GM06990 (cell line): ENCODE measurements around the gene SOX2.

Experiments used
- DNase-seq: peaks from one replicate; pipeline ENCODE4 v3.0.0-alpha.2; 2011; ENCODE audit not compliant: insufficient read length; ENCODE audit errors: extremely low read depth
- H3K27me3 ChIP-seq: replicated peaks from 2 replicates; pipeline ENCODE4 v1.6.0; 2011; ENCODE audit warnings: low read length; ENCODE audit not compliant: control insufficient read depth, insufficient read depth
- H3K36me3 ChIP-seq: 2 replicates; pipeline ENCODE4 v1.5.1; 2011; ENCODE audit warnings: low read length; ENCODE audit not compliant: control insufficient read depth, insufficient read depth
- H3K4me3 ChIP-seq: replicated peaks from 2 replicates; pipeline ENCODE4 v1.5.1; 2011; ENCODE audit warnings: low read depth, mild to moderate bottlenecking, control low read depth, low read length
- TF ChIP-seq, protein P1 (sequence below): IDR thresholded peaks from 2 replicates; pipeline ENCODE4 v1.5.1; 2011; ENCODE audit warnings: low read length, control low read depth, mild to moderate bottlenecking, inconsistent platforms; ENCODE audit not compliant: insufficient read depth, poor library complexity, severe bottlenecking

SOX2 gene

DNA sequence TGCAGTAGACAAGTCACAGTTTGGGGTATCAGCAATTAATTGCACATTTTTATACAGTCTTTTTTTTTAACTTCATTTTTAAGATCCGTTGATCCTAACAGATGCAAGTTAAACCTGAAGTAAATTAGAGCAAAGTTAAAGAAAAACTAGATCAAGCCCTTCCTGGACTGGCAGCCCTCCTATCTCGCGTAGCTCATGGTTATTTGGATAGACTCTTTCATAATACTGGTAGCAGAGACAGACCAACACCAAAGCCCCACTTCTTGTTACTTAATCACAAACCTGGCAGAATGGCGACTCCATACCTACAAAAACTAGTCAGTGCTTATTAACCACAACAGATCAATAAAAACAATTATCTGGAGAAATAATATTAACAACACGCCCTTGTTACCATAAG lies 26.8 kb downstream of the SOX2 start:
- TF ChIP-seq, protein P1, sequence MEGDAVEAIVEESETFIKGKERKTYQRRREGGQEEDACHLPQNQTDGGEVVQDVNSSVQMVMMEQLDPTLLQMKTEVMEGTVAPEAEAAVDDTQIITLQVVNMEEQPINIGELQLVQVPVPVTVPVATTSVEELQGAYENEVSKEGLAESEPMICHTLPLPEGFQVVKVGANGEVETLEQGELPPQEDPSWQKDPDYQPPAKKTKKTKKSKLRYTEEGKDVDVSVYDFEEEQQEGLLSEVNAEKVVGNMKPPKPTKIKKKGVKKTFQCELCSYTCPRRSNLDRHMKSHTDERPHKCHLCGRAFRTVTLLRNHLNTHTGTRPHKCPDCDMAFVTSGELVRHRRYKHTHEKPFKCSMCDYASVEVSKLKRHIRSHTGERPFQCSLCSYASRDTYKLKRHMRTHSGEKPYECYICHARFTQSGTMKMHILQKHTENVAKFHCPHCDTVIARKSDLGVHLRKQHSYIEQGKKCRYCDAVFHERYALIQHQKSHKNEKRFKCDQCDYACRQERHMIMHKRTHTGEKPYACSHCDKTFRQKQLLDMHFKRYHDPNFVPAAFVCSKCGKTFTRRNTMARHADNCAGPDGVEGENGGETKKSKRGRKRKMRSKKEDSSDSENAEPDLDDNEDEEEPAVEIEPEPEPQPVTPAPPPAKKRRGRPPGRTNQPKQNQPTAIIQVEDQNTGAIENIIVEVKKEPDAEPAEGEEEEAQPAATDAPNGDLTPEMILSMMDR = no peak
- DNase-seq = no peak
- no peaks in the 10 kb centered on the region for H3K36me3 ChIP-seq
- no peak overlapping the region for H3K4me3 ChIP-seq
- no peaks in the 10 kb centered on the region for H3K27me3 ChIP-seq

DNA sequence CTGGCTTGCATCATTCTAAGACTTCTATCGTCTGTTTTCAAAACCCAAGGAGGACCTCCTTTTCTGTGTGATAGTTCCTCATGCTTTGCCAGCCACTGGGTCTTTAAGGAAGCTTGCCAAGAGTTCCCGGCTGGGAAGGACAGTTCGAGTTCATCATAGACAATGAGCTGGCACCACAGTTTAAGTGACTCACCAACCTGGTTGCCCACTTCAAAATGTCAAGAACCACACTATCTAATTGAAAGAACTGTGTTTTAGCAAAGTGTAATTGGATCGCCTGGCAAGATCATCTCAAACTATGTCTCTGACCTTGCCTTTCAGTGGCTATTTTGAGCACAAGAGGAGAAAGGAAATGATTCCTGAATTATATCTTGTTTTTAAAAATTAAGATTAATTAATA lies 27.9 kb downstream of the SOX2 start:
- no peak for DNase-seq

DNA sequence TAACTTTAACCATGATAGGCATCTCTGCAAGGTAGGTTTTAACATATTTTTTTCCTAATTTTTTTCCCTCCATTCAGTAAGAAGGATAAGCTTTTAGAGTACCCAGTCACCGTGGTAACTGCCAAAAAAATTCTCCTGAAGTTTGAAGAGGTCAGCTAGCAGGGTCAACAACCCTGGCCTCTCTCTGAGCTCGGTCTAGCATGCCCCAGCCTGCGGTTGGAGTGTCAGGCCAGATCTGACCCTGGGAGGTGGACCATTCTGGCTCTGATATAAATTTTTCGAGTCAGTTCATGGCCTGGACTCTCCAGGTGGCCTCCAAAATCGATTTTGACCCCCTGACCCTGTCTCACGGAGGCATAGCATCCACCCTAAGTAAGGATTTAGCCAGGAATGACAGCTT lies 29.7 kb downstream of the SOX2 start:
- TF ChIP-seq, protein P1 = no peak
- Histone ChIP-seq H3K4me3 (no peak overlapping the region), H3K27me3 (no peaks in the 10 kb centered on the region), H3K36me3 (no peaks in the 10 kb centered on the region)
- DNase-seq = no peak

More for the DNA sequence above, 27.9 kb downstream of the SOX2 start:
- TF ChIP-seq, protein P1 = no peak
- Histone ChIP-seq H3K36me3 (no peaks in the 10 kb centered on the region), H3K4me3 (no peak overlapping the region), H3K27me3 (no peaks in the 10 kb centered on the region)

DNA sequence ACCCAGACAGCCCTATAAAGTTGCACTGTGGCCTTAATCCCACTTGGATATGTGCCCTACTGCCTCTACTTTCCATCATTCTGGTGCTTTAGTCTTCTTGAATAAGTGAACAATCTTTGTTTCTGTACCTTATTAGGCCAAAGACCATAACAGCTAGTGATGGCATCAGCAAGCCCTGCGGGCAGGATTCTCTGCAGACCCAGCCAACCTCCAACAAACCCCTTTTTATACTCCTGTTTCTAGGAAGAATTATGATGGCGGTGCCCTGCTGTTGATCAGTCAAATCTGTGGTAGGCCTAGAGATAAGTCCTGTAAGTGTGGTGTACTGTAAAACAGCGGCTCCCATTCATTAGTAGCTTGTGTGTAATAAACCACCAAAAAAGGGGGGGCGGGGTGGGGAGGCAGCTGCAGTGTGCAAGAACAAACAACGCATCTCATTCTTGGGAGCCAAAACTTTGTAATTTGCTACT lies 40.5 kb downstream of the SOX2 start:
- Histone ChIP-seq H3K27me3 (no peaks in the 10 kb centered on the region; the same call in 1 of the 2 replicates), H3K36me3 (no peaks in the 10 kb centered on the region), H3K4me3 (no peak overlapping the region)
- TF ChIP-seq, protein P1 = no peak
- no peak for DNase-seq

DNA sequence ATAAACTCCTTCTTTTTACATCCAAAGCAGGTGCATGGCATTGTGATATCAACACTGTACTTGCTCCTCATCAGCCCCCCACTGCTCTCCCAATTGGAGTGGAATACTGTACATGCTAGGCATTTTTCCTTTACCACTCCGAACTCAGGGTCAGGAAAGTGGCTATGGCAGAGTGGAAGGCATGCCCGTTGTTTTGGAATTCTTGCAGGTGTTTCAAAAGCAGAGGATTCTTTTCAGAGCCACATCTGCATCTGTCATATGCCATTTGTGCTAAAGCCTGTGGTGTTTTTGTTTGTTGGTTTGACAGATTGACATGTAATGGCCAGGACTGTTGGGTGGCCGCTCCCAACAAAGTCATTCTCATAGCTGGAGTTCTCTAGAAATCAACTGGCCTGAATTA lies 41.7 kb downstream of the SOX2 start:
- Histone ChIP-seq H3K36me3 (no peaks in the 10 kb centered on the region), H3K4me3 (no peak overlapping the region), H3K27me3 (no peaks in the 10 kb centered on the region; the same call in 1 of the 2 replicates)
- TF ChIP-seq, protein P1 = no peak
- no peak for DNase-seq

DNA sequence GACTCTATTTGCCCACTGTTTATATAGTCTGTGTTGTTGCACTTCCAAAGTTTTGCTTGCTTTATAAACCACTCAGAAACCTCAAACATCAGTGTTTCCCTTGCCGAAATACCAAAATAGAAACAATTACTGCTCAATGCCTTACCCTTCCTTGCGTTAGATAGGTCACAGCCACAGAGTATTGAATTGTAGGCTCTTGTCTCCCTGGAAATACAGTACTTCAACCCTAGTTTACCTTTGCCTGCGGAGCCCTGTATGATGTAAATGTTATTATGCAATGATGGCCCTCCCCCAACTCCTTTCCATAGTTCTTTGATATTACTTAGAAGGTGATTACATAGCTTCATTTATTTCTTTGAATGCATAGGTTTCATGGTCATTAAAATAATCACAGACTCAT lies 44.2 kb downstream of the SOX2 start:
- DNase-seq = no peak
- H3K36me3 ChIP-seq = no peaks in the 10 kb centered on the region
- TF ChIP-seq, protein P1 = no peak
- no peaks in the 10 kb centered on the region; the same call in 1 of the 2 replicates for H3K27me3 ChIP-seq
- H3K4me3 ChIP-seq = no peak overlapping the region
